Measurements from ENCODE around the gene LHPP.

DNA sequence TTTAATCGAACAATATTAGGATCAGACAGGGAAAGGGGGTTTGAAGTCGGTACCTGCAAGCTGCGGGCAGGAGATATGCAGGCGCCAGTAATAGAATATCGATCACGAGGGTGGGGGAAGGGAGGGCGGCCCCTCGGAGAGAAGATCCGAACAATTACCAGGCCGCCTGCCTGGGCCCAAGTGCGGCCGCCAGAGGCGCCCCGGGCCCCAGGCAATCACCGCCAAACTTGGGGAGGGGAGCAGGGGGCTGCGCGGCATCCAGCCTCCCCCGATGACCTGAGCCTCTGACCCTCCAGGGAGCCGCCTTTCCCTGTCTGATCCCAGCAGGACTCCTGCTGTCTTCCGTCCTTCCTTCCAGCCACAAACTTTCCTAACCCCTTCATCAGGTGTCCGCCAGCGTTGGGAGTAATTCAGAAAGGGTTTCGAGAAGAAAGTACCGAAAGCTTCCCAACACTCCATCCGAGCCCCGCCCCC, 12.9 kb upstream of the LHPP start:
- TF ChIP-seq POLR2A (IDR thresholded peaks at IDR 0.05) (no peak), CTCF (IDR thresholded peaks at IDR 0.05) (no peak), EP300 (IDR thresholded peaks at IDR 0.05; ENCODE audit: low read depth) (no peak), POLR2AphosphoS5 (IDR thresholded peaks at IDR 0.05) (no peak)

Measured in transverse colon (tissue), 4 donors.